Naive thymus-derived CD8-positive, alpha-beta T cell (primary cell): ENCODE data around the gene ADAP1. TPM values are rescaled to one million over a fixed set of nuclear protein-coding genes. Genes with fewer than 3 reads are reported as not detected.

Source experiments
- ATAC-seq, 2 donors: fragments of 150-1000 bp; cut with Tn5 transposase in 1 of 2; sonication (Bioruptor Pico), chemical (Tn5 transposase) in 1 of 2; 1 replicate in 1 of 2; 2 replicates in 1 of 2; pipeline ENCODE4 v1.10.0; 2021; ENCODE audit warnings: mild to moderate bottlenecking in 2 of 2, moderate library complexity in 2 of 2
- POLR2A ChIA-PET: fragments of 350-600 bp; sonication (Branson Sonifier 250); formaldehyde crosslinking; loops from one replicate; lab custom pipeline; 2021; ENCODE audit warnings: antibody characterized with exemption; lab: Charles Lee
- DNase-seq, 10 donors: peaks; one replicate each; pipeline versions ENCODE4 v3.0.0 to v3.0.0-alpha.2; 2020 to 2022
- H3K27ac Mint-ChIP-seq, 10 donors: one replicate each; pipeline ENCODE4 v1.8.0; 2020 to 2022; ENCODE audit warnings: mild to moderate bottlenecking in 10 of 10, mixed read lengths in 10 of 10, moderate library complexity in 4 of 10, inconsistent platforms in 1 of 10
- H3K27me3 Mint-ChIP-seq, 5 donors: one replicate each; pipeline ENCODE4 v1.8.0; 2021 to 2022; ENCODE audit warnings: mixed read lengths in 5 of 5
- H3K36me3 Mint-ChIP-seq, 3 donors: one replicate each; pipeline ENCODE4 v1.8.0; 2020 to 2022; ENCODE audit warnings: mixed read lengths in 3 of 3, mild to moderate bottlenecking in 2 of 3, inconsistent platforms in 1 of 3
- H3K4me1 Mint-ChIP-seq, 4 donors: one replicate each; pipeline ENCODE4 v1.8.0; 2021 to 2022; ENCODE audit warnings: mixed read lengths in 4 of 4
- H3K4me3 Mint-ChIP-seq, 10 donors: one replicate each; pipeline ENCODE4 v1.8.0; 2020 to 2022; ENCODE audit warnings: mild to moderate bottlenecking in 10 of 10, mixed read lengths in 10 of 10, moderate library complexity in 6 of 10, inconsistent platforms in 1 of 10
- H3K9me3 Mint-ChIP-seq, 9 donors: one replicate each; pipeline ENCODE4 v1.8.0; 2020 to 2022; ENCODE audit warnings: mixed read lengths in 9 of 9, mild to moderate bottlenecking in 3 of 9, inconsistent platforms in 1 of 9, moderate library complexity in 1 of 9
- polyA plus RNA-seq, 3 donors: library from polyadenylated mRNA; unstranded; fragments of 300-500 nt; fragmentation: Illumina TruSeq; gene quantifications; one replicate each; pipeline ENCODE4 v1.2.3, GENCODE V29; 2021
- total RNA-seq, 8 experiments: library from RNA in 2 of 8; stranded (reverse) in 2 of 8; gene quantifications; one replicate each; pipeline ENCODE4 v1.2.3 and lab custom pipeline; 2021 to 2026

Gene ADAP1
- total and polyA plus RNA-seq, 5 experiments from 2014 or later, result 7.6 to 18.4 (median 12.4) TPM

DNA sequence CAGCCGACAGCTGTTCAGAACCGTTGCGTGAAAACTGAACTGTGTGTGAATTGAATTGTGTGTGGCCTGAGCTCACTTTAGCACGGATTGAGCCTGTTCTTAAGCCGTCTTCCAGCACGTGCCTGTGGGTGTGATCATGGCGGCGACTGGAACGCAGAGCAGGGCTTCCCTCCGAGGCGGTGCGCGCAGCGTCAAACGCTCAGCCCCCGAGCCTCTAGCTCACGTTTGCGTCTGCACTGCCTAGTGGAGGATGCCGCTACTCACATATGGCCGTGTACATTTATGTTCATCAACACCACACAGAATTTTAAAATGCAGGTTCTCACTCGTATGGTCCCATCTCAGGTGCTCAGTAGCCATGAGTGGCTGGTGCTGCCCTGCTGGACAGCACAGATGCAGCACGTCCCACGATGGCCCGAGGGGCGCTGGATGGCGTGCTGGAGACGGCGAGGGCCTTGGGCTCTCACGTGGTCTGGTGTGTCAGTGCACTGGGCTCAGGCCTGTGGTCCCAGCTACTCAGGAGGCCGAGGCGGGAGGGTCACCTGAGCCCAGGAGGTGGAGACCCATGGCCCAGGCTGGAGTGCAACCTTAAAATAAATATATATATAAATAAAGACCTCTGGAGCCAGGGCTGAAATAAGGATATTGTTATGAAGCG, 100.2 kb downstream of the ADAP1 start:
- POLR2A ChIA-PET, result no interaction called here
- Mint-ChIP-seq H3K4me3 (no peak overlapping the region), H3K27me3 (no peaks in the 10 kb centered on the region), H3K27ac (peak overlapping the region in 1 of 10 donors; percentile 18), H3K4me1 (peaks cover 0 to 2% (median 0%) of the 10 kb centered on the region in 4 donors), H3K36me3 (peaks cover 0 to 84% (median 12%) of the 10 kb centered on the region in 3 donors), H3K9me3 (no peaks in the 10 kb centered on the region)
- DNase-seq, result peak in 1 of 10 donors; percentile 32
- ATAC-seq, result no peak

GRCh38 chr7:853366-854117, 100.9 kb downstream of the ADAP1 start:
- DNase-seq, result peak in 1 of 10 donors; percentile 59

GRCh38 chr7:851204-851603, 103.3 kb downstream of the ADAP1 start:
- Mint-ChIP-seq H3K4me1 (peaks cover 0 to 2% (median 0%) of the 10 kb centered on the region in 4 donors), H3K4me3 (no peak overlapping the region), H3K9me3 (peaks cover 0 to 2% (median 0%) of the 10 kb centered on the region in 9 donors), H3K36me3 (peaks cover 5 to 73% (median 12%) of the 10 kb centered on the region in 3 donors), H3K27ac (no peak overlapping the region), H3K27me3 (no peaks in the 10 kb centered on the region)
- DNase-seq, result peak in 1 of 10 donors; percentile 56
- ATAC-seq, result no peak
- POLR2A ChIA-PET, result no interaction called here

More at GRCh38 chr7:853366-854117, 100.9 kb downstream of the ADAP1 start:
- H3K4me1 Mint-ChIP-seq, result peaks cover 0 to 2% (median 0%) of the 10 kb centered on the region in 4 donors
- H3K9me3 Mint-ChIP-seq, result peaks cover 0 to 2% (median 0%) of the 10 kb centered on the region in 9 donors
- H3K36me3 Mint-ChIP-seq, result peaks cover 1 to 84% (median 13%) of the 10 kb centered on the region in 3 donors
- ATAC-seq, result no peak
- no peak overlapping the region for H3K4me3 Mint-ChIP-seq
- no peak overlapping the region for H3K27ac Mint-ChIP-seq
- no peaks in the 10 kb centered on the region for H3K27me3 Mint-ChIP-seq
- POLR2A ChIA-PET, result interaction anchor here (0.6 kb wide), 1 partner anchor 21 kb away, joined by 4 read pairs; no protein-coding TSS in a partner anchor

GRCh38 chr7:849781-850180, 104.7 kb downstream of the ADAP1 start:
- peaks cover 0 to 2% (median 0%) of the 10 kb centered on the region in 9 donors for H3K9me3 Mint-ChIP-seq
- H3K27me3 Mint-ChIP-seq, result no peaks in the 10 kb centered on the region
- H3K4me3 Mint-ChIP-seq, result no peak overlapping the region
- peaks cover 0 to 2% (median 0%) of the 10 kb centered on the region in 4 donors for H3K4me1 Mint-ChIP-seq
- no peak for ATAC-seq
- H3K36me3 Mint-ChIP-seq, result peaks cover 5 to 71% (median 20%) of the 10 kb centered on the region in 3 donors
- H3K27ac Mint-ChIP-seq, result no peak overlapping the region
- peak in 1 of 10 donors; percentile 27 for DNase-seq
- POLR2A ChIA-PET, result no interaction called here

- Mint-ChIP-seq H3K4me1 (peaks cover 0 to 2% (median 0%) of the 10 kb centered on the region in 4 donors), H3K9me3 (peaks cover 0 to 2% (median 0%) of the 10 kb centered on the region in 9 donors), H3K27me3 (no peaks in the 10 kb centered on the region), H3K36me3 (peaks cover 5 to 70% (median 18%) of the 10 kb centered on the region in 3 donors), H3K4me3 (no peak overlapping the region), H3K27ac (no peak overlapping the region)
- POLR2A ChIA-PET, result no interaction called here
- no peak for ATAC-seq
- DNase-seq, result peak in 1 of 10 donors; percentile 4
Measured at GRCh38 chr7:849145-849544, 105.3 kb downstream of the ADAP1 start.

Other genes with a start within 250 kb of the ADAP1 start
- 10 to 100 TPM; 12.3 to 16.3 TPM for gene DNAAF5, start 228.0 kb downstream of the ADAP1 start, total RNA-seq
- 1 to 10 TPM; 2.8 to 4.6 (median 4.6) TPM for gene DNAAF5, start 228.0 kb downstream of the ADAP1 start, polyA plus RNA-seq
- gene PRKAR1B, start 227.4 kb downstream of the ADAP1 start, total RNA-seq, result 10 to 100 TPM; 46.2 to 47.3 TPM
- gene PRKAR1B, start 227.4 kb downstream of the ADAP1 start, polyA plus RNA-seq, result 10 to 100 TPM; 14.6 to 35.4 (median 27.6) TPM
- gene SUN1, start 122.2 kb downstream of the ADAP1 start, total RNA-seq, result 100 to 1,000 TPM; 194 to 198 TPM
- 10 to 100 TPM; 26.1 to 37.5 (median 27.9) TPM for gene SUN1, start 122.2 kb downstream of the ADAP1 start, polyA plus RNA-seq
- gene GET4, start 78.1 kb downstream of the ADAP1 start, total RNA-seq, result 10 to 100 TPM; 61.4 to 64.1 TPM
- 10 to 100 TPM; 23.0 to 34.6 (median 23.6) TPM for gene GET4, start 78.1 kb downstream of the ADAP1 start, polyA plus RNA-seq
- gene COX19, start 20.9 kb upstream of the ADAP1 start, total RNA-seq, result 10 to 100 TPM; 46.9 to 49.0 TPM
- gene COX19, start 20.9 kb upstream of the ADAP1 start, polyA plus RNA-seq, result 10 to 100 TPM; 19.3 to 21.5 (median 20.2) TPM
- not detected for gene CYP2W1, start 28.5 kb upstream of the ADAP1 start, total RNA-seq
- gene CYP2W1, start 28.5 kb upstream of the ADAP1 start, polyA plus RNA-seq, result not detected
- 1 to 10 TPM; 7.0 to 9.5 TPM for gene GPR146, start 89.9 kb upstream of the ADAP1 start, total RNA-seq
- 1 to 10 TPM; 1.4 to 3.8 (median 2.5) TPM for gene GPR146, start 89.9 kb upstream of the ADAP1 start, polyA plus RNA-seq
- under 1 TPM in 1 of 2 experiments, not detected in 1; 0.25 TPM for gene GPER1, start 133.4 kb upstream of the ADAP1 start, total RNA-seq
- under 1 TPM in 1 of 3 donors, not detected in 2; 0.11 TPM for gene GPER1, start 133.4 kb upstream of the ADAP1 start, polyA plus RNA-seq
- gene ZFAND2A, start 205.5 kb upstream of the ADAP1 start, total RNA-seq, result 10 to 100 TPM; 41.5 to 47.9 TPM
- gene ZFAND2A, start 205.5 kb upstream of the ADAP1 start, polyA plus RNA-seq, result 10 to 100 TPM; 33.5 to 59.9 (median 56.0) TPM